ENCODE results near the gene A4GNT.
"Not testable (repeated sequence)": the region's sequence is repeated elsewhere in the genome, so short reads cannot be mapped to it uniquely, and the experiment has no call there.

A4GNT gene

DNA sequence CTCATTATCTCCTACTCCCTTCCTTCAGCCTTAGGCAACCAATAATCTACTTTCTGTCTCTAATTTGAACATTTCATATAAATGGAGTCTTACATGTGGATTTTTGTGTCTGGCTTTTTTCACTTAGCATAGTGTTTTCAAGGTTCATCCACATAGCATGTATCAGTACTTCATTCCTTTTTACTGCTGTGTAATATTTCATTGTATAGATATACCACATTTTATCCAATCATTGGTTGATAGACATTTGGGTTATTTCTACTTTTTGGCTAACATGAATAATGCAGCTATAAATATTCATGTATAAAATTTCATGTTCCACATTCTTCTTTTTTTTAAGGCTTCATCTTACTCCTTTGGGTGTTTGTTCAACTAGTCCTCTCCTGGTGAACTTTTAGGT lies 22.3 kb upstream of the A4GNT start:
- no peak overlapping the region for H3K27ac ChIP-seq
- no peak for TF ChIP-seq ZFX (IDR thresholded peaks at IDR 0.05)
- TF ChIP-seq, protein P1, sequence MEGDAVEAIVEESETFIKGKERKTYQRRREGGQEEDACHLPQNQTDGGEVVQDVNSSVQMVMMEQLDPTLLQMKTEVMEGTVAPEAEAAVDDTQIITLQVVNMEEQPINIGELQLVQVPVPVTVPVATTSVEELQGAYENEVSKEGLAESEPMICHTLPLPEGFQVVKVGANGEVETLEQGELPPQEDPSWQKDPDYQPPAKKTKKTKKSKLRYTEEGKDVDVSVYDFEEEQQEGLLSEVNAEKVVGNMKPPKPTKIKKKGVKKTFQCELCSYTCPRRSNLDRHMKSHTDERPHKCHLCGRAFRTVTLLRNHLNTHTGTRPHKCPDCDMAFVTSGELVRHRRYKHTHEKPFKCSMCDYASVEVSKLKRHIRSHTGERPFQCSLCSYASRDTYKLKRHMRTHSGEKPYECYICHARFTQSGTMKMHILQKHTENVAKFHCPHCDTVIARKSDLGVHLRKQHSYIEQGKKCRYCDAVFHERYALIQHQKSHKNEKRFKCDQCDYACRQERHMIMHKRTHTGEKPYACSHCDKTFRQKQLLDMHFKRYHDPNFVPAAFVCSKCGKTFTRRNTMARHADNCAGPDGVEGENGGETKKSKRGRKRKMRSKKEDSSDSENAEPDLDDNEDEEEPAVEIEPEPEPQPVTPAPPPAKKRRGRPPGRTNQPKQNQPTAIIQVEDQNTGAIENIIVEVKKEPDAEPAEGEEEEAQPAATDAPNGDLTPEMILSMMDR (conservative IDR thresholded peaks at IDR 0.05) = no peak

DNA sequence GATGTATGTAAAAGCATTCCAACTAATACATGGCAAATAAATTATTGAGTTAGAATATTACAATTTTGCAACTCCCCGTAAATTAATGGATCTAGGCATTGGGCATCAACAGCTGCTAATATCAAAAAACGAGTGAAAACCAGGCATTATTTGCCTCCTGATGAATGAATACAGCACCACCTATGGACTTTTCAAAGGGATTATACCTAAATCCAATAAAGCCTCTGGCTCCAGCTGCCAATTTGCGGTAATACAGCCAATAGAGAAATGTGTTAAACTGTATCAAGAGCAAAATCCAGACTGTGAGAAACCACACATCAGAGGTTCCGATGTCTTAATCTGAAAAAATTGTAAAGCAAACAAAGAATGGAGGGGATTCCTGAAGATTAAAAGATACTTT lies 16.3 kb upstream of the A4GNT start:
- H3K27ac ChIP-seq = no peak overlapping the region
- TF ChIP-seq, protein P1 (conservative IDR thresholded peaks at IDR 0.05) = peak; percentile 8; the same call in 1 of the 2 replicates
- no peak for TF ChIP-seq ZFX (IDR thresholded peaks at IDR 0.05)

DNA sequence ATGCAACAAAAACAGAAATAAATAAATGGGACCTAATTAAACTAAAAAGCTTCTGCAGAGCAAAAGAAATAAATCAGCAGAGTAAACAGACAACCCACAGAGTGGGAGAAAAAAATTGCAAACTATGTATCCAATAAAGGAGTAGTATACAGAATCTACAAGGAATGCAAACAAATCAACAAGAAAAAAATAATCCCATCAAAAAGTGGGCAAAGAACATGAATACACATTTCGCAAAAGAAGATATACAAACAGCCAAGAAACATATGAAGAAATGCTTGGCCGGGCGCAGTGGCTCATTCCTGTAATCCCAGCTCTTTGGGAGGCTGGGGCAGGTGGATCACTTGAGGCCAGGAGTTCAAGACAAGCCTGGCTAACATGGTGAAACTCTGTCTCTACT lies 10.0 kb upstream of the A4GNT start:
- H3K27ac ChIP-seq = not testable (repeated sequence)

DNA sequence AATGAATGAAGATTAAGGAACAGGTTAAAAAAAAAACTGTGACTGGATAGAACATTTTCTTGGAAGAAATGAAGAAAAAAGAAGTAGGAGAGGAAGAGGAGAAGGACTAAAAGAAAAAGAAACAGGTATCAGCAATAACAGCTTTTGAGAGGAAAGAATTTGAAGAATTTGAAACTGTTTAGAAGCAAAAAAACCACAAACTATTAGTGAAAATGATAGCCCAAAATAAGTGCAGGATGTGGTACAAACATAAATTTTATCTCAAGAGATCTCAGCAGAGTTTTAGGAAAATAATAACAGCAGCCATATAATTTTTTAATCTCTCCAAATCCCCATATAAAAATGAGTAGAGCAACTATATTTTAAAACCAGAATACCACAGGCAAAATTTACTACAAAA lies 8.8 kb upstream of the A4GNT start:
- no peak overlapping the region for H3K27ac ChIP-seq
- TF ChIP-seq ZFX (IDR thresholded peaks at IDR 0.05) = no peak
- TF ChIP-seq, protein P1 (conservative IDR thresholded peaks at IDR 0.05) = no peak

DNA sequence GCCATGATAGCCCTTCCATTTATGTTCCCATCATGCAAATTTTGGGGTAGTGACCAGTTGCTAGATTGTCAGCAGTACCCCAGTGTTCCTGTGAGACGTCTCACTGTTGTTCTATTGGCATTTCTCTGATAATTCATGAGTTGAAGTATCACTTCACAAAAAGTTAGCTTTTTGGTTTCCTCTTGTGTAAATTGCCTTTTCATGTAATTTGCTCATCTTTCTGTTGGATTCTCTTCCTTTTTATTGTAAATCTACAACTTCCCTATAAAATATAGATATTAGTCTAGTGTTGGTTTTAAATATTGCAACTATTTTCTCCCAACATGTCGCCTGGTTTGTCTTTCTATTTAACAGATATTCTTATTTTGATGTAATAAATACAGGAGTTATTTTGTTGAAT lies 7.5 kb upstream of the A4GNT start:
- TF ChIP-seq, protein P1 (conservative IDR thresholded peaks at IDR 0.05) = no peak
- no peak for TF ChIP-seq ZFX (IDR thresholded peaks at IDR 0.05)
- no peak overlapping the region for H3K27ac ChIP-seq

DNA sequence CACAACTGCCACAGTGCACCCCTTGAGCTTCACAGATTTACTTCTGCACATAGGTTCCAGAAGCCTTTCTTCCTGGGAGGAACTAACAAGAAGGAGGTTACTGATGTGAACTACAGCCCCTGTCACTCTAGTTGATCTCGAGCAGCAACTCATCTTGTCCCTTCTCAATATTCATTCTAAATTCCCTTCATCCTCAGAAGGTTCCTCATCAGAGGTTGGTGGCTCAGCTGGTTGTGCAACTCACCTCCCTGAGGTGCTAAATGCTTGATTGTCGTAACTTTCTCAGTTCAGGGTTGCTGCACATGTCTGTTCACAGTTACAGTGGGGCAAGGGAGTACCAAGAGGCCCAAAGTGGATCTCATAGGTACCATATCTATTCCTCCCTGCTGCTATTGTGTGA lies 5.7 kb upstream of the A4GNT start:
- TF ChIP-seq ZFX (IDR thresholded peaks at IDR 0.05) = no peak
- TF ChIP-seq, protein P1 (conservative IDR thresholded peaks at IDR 0.05) = no peak
- no peak overlapping the region for H3K27ac ChIP-seq

DNA sequence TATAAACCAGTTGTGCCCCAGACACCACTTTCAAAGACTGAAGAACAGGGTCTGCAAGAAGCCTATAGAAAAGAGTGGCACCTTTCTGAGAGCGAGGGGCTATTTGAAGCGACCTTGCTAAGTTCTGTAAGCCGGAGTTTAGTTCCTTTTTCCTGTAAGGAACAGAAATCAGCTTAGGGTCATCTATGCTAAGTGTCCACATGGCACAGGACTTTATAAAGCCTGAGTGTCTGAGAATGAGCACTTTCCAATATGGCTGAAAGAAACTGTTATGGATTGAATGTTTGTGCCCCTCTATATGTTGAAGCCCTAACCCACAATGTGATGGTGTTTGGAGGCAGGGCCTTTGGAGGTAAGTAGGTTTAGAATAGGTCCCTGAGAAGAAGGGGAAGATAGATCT lies 4.0 kb upstream of the A4GNT start:
- TF ChIP-seq ZFX (IDR thresholded peaks at IDR 0.05) = no peak
- TF ChIP-seq, protein P1 (conservative IDR thresholded peaks at IDR 0.05) = no peak
- no peak overlapping the region for H3K27ac ChIP-seq

DNA sequence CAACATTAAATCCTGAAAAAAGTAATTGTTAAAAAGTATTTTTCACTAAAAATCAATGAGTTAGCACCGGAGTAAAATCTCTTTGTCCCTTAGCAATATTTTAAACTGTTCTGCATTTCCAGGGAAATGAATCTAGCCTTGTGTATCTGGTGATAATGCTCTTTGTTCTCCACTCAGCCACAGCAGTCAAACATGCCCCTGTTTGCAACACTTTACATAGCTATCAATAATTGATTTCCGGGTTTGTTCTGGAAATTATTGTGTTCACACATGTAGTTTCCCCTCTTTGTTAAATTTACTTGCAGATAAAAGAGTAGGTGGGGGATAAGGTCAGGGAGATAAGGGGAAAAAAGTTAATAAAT lies 3.6 kb upstream of the A4GNT start:
- no peak overlapping the region for H3K27ac ChIP-seq
- TF ChIP-seq, protein P1 (conservative IDR thresholded peaks at IDR 0.05) = no peak
- TF ChIP-seq ZFX (IDR thresholded peaks at IDR 0.05) = no peak

Measured in C4-2B (cell line).